Measurements from ENCODE around the gene NCKIPSD. TPM values are rescaled to one million over a fixed set of nuclear protein-coding genes. Genes with fewer than 3 reads are reported as not detected.

The NCKIPSD gene
- total RNA-seq, 2 donors from 2014 or later: 27.7 to 27.8 TPM

DNA sequence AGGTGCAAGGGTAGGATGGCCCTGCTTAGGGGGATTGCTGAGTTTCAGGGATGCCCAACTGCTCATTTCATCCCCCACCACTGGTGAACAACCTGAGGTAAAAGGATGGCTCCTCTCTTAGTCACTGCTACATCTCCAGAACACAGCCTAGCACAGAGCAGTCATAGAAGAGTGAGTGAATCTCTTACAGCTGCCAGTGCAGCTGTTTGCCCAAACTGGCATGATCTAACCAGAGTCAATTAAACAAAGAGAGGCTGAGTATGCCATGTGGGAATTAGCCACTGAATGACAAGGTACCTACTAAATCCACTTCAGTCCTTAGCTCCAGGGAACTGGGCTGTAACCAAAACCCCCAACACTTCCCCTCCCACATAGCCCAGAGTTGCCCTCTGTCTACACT is 6.8 kb upstream of the NCKIPSD start:
- Mint-ChIP-seq H3K9me3 (no peaks in the 10 kb centered on the region), H3K36me3 (ENCODE audit: insufficient read depth in 2 of 2) (peaks cover 4 to 20% of the 10 kb centered on the region in 2 donors), H3K27ac (no peak overlapping the region), H3K4me1 (ENCODE audit: low read depth) (no peaks in the 10 kb centered on the region), H3K4me3 (no peak overlapping the region), H3K27me3 (ENCODE audit: low read depth) (no peaks in the 10 kb centered on the region)
- DNase-seq (no peak), ATAC-seq (replicated peaks in 1 of 2) (no peak)

DNA sequence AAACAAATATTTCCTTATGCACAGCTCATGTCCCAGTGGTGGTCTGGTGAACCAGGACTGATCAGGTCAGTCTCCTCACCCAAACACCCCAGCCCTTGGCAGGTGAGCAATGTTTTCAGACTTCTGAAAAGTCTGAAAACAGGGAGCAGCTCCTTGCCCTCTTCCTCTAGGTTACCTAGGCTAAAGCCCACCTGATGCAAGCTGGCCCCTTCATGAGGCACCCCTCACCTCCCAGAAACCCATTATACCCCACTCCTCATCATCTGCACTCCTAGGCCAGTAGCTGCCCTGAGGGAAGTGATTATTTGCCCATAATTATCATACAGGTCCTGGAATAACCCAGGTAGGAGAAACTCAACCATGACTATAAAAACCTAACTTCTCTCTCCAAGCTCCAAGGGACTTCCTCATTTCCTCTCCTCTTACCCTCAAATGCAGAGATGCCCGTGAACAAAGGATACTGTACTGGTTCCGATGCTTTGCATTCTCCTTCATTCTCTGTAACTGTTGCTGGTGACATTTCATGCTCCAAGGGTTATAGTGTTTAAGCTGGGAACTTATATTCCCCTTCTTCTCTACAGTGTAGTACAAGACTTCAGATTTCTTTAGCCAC is 5.2 kb upstream of the NCKIPSD start:
- H3K36me3 Mint-ChIP-seq (ENCODE audit: insufficient read depth in 2 of 2): peaks cover 4 to 19% of the 10 kb centered on the region in 2 donors
- no peaks in the 10 kb centered on the region for H3K27me3 Mint-ChIP-seq (ENCODE audit: low read depth)
- peak overlapping the region; percentile 57 for H3K27ac Mint-ChIP-seq
- H3K4me1 Mint-ChIP-seq (ENCODE audit: low read depth): peaks cover 9% of the 10 kb centered on the region
- no peak overlapping the region for H3K4me3 Mint-ChIP-seq
- DNase-seq (no peak), ATAC-seq (replicated peaks in 1 of 2) (no peak)
- H3K9me3 Mint-ChIP-seq: no peaks in the 10 kb centered on the region

DNA sequence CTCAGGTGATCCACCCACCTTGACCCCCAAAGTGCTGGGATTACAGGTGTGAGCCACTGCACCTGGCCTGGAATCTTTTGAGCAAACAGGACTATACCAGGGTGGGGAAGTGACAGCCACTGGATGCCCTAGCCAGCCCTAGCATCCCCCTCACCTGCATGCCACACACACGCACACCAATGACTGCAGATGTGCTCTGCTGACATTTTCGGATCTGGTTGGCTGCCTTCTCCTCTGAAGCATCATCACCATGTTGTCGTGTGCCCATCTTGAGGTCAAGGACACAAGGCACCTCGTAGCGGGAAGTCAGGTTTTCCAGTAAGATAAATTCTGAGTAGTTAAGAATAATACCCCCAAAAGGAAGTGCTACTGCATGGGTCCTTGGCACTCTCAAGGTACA is 3.7 kb upstream of the NCKIPSD start:
- Mint-ChIP-seq H3K4me1 (ENCODE audit: low read depth) (peaks cover 18% of the 10 kb centered on the region), H3K9me3 (no peaks in the 10 kb centered on the region), H3K4me3 (no peak overlapping the region), H3K36me3 (ENCODE audit: insufficient read depth in 2 of 2) (peaks cover 6 to 12% of the 10 kb centered on the region in 2 donors), H3K27me3 (ENCODE audit: low read depth) (no peaks in the 10 kb centered on the region), H3K27ac (no peak overlapping the region)
- no peak for ATAC-seq (replicated peaks in 1 of 2)
- no peak for DNase-seq

DNA sequence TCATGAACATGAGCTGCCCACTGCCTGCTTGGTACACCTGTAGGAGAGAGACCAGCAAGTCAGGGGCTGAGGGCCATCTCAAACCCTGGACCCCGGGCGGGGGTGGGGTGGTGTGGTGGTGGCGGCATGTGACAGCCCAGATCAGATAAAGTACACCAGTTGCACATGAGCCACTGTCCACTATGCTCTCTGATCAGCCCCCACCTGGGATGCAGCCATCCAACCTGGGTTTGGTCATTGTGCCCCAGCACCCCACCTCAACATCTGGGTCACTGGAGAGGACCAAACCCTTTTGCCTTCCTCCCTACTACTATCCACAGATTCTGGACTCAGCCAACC is 3.0 kb upstream of the NCKIPSD start:
- no peaks in the 10 kb centered on the region for H3K27me3 Mint-ChIP-seq (ENCODE audit: low read depth)
- no peaks in the 10 kb centered on the region for H3K9me3 Mint-ChIP-seq
- peaks cover 6 to 12% of the 10 kb centered on the region in 2 donors for H3K36me3 Mint-ChIP-seq (ENCODE audit: insufficient read depth in 2 of 2)
- no peak overlapping the region for H3K27ac Mint-ChIP-seq
- no peak for DNase-seq
- no peak for ATAC-seq (replicated peaks in 1 of 2)
- peaks cover 25% of the 10 kb centered on the region for H3K4me1 Mint-ChIP-seq (ENCODE audit: low read depth)
- H3K4me3 Mint-ChIP-seq: no peak overlapping the region

DNA sequence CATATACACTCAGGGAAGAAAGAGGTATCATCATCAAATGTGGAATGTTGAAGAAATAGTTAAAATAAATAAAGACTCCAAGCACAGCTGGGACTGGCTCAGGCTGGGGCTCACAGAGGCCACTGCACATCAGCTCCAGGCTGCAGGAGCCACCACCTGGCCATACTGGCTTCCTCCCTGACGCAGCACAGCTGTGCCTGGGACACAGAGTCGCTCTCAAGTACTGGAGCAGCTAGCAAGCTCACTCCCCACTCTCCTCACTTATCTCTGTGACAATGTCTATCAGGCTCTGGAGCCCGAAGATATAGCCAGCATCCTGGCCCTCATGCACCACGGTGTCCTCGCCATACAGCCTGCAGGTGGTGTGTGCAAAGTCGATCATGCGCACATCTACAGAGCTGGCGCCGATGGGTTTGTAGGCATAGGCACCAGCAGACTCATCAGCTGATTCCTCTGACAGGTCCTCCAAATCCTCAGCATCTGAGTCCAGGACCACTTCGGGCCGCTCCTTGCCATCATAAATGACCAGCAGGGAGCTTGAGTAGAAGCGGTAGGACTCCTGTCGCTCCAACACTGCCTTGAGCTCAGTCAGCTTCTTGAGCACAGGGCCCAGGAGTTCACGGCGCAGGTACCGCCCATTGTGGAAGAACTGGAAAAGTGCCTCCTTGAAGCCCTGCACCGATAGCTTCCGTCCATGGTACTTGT is 2.5 kb upstream of the NCKIPSD start:
- no peaks in the 10 kb centered on the region for H3K9me3 Mint-ChIP-seq
- ATAC-seq (replicated peaks in 1 of 2): no peak
- H3K36me3 Mint-ChIP-seq (ENCODE audit: insufficient read depth in 2 of 2): peaks cover 6 to 12% of the 10 kb centered on the region in 2 donors

DNA sequence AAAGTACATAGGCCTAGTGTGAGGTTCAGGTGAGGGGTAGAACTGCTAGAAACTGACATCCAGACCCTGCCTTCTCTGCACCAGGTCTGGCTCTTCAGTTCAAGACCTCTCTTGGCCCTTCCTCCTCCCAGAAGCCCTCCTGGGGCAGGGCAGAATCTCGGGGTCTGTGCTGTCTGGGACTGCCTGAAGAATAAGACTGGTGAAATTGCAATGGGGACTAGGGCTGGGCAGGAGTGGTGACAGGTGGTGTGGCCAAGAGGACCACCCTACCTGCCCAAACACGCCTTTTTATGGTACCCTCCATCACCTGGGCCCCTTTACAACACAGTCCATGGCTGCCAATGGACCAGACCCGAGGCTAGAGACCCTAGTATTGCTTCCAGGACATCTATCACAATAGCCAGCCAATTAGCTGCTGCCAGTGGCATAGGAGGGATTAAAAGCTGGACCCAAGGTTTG is 1.5 kb upstream of the NCKIPSD start:
- Mint-ChIP-seq H3K27me3 (ENCODE audit: low read depth) (no peaks in the 10 kb centered on the region), H3K4me3 (no peak overlapping the region), H3K27ac (no peak overlapping the region), H3K4me1 (ENCODE audit: low read depth) (peaks cover 28% of the 10 kb centered on the region), H3K36me3 (ENCODE audit: insufficient read depth in 2 of 2) (peaks cover 2 to 8% of the 10 kb centered on the region in 2 donors), H3K9me3 (no peaks in the 10 kb centered on the region)
- no peak for ATAC-seq (replicated peaks in 1 of 2)
- DNase-seq: no peak

More for the DNA sequence above, 2.5 kb upstream of the NCKIPSD start:
- no peaks in the 10 kb centered on the region for H3K27me3 Mint-ChIP-seq (ENCODE audit: low read depth)
- peaks cover 28% of the 10 kb centered on the region for H3K4me1 Mint-ChIP-seq (ENCODE audit: low read depth)
- no peak overlapping the region for H3K4me3 Mint-ChIP-seq
- DNase-seq: no peak
- no peak overlapping the region for H3K27ac Mint-ChIP-seq

DNA sequence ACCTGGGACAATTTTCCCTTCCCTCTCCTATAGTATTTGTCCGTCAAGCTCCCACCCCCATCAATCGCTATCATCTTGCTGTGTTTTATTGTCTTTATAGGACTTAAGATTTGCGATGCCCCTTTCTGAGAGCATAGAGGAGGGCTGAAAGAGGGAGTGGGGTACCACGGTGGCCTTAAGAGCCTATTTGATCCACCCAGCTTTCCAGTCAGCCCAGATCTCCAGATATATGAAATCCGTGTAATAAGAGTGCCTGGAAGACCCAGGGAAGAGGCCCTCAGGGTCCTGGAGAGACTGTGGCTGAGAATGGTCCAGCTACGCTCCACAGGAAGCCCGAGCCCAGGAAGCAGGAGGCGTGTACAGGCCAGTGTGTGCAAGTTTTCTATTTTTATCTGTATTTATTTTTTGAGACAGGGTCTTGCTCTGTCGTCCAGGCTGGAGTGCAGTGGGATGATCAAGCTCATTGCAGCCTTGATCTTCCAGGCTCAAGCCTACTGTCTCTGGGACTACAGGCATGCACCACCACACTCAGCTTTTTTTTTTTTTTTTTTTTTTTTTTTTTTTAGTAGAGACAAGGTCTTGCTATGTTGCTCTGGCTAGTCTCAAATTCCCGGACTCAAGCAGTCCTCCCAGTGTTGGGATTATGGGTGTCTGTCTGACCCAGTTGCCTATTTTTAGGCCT is 964 bp upstream of the NCKIPSD start:
- Mint-ChIP-seq H3K9me3 (no peaks in the 10 kb centered on the region), H3K4me3 (peak overlapping the region; percentile 90), H3K27me3 (ENCODE audit: low read depth) (no peaks in the 10 kb centered on the region), H3K27ac (peak overlapping the region; percentile 1), H3K36me3 (ENCODE audit: insufficient read depth in 2 of 2) (peaks cover 2 to 8% of the 10 kb centered on the region in 2 donors), H3K4me1 (ENCODE audit: low read depth) (peaks cover 28% of the 10 kb centered on the region)
- DNase-seq (no peak), ATAC-seq (replicated peaks in 1 of 2) (no peak)

DNA sequence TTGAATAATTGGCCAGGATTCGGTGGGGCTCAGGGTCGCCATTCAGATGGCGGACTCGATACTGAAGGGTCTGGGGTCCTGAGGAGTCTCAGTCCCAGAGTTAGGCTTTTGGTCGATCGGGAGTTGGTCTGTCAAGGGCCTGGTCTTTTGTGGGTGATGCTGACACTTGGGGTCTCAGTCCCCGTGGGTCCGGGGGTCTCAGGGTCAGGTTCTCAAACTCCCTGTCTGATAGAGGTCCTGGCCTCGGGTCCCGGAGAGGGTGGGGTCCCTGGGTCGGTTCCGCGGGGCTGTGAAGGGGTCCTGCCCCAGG is 467 bp downstream of the NCKIPSD start:
- ATAC-seq (replicated peaks in 1 of 2): no peak
- peak overlapping the region; percentile 54 for H3K27ac Mint-ChIP-seq
- peaks cover 28% of the 10 kb centered on the region for H3K4me1 Mint-ChIP-seq (ENCODE audit: low read depth)
- H3K4me3 Mint-ChIP-seq: peak overlapping the region; percentile 90
- no peak for DNase-seq
- H3K27me3 Mint-ChIP-seq (ENCODE audit: low read depth): no peaks in the 10 kb centered on the region
- no peaks in the 10 kb centered on the region for H3K9me3 Mint-ChIP-seq
- H3K36me3 Mint-ChIP-seq (ENCODE audit: insufficient read depth in 2 of 2): peaks cover 3 to 5% of the 10 kb centered on the region in 2 donors

DNA sequence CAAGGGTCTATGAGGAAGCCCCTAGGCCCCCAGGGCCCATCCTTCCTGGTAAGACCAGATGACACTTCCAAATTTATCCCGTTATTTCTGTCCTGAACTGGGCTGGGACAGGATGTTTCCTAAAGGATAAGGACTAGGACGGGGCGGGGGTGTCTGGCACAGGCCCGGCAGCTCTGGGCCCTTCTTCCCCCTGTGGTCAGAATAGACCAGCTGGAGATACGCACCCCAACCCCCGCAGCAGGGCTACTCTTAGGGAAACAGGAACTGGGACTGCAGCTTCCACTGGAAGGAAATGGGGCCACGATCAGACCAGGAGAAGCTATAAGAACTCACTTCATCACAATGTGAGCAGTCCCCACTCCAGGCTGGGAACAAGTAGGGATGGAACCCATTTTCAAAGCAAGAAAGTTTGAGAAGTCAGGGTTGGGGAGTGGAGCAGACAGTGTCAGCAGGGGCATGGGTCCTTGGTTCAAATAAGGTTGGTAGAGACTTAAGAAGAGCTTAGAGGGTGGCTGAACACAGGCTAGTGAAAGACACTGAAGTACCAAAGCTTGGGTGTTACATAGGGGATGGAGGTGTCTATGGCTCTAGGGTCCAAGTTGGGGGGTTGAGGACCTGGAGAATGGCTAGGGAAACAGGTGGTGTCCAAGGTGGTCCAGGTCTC is 1.1 kb downstream of the NCKIPSD start:
- H3K4me1 Mint-ChIP-seq (ENCODE audit: low read depth): peaks cover 28% of the 10 kb centered on the region
- peak overlapping the region; percentile 90 for H3K4me3 Mint-ChIP-seq
- no peaks in the 10 kb centered on the region for H3K27me3 Mint-ChIP-seq (ENCODE audit: low read depth)
- peak overlapping the region; percentile 93 for H3K27ac Mint-ChIP-seq
- DNase-seq (no peak), ATAC-seq (replicated peaks in 1 of 2) (no peak)
- H3K36me3 Mint-ChIP-seq (ENCODE audit: insufficient read depth in 2 of 2): peaks cover 1 to 5% of the 10 kb centered on the region in 2 donors
- no peaks in the 10 kb centered on the region for H3K9me3 Mint-ChIP-seq

DNA sequence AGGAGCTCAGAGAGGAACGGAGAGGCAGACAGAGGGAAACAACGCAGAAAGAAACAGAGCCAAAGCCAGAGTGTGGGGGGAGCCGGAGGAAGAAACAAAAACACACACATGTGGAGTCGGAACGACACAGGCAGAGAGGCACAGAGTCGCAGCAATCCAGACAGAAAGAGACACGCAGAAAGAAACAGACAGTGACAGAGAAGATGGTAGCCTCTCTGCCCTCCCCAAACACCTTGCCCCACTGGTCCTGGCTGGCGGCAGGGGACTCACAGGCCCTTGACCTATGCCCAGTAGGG is 1.7 kb downstream of the NCKIPSD start:
- ATAC-seq (replicated peaks in 1 of 2) (no peak), DNase-seq (no peak)
- Mint-ChIP-seq H3K27me3 (ENCODE audit: low read depth) (no peaks in the 10 kb centered on the region), H3K27ac (no peak overlapping the region), H3K9me3 (no peaks in the 10 kb centered on the region), H3K4me3 (peak overlapping the region; percentile 55 to 90), H3K36me3 (ENCODE audit: insufficient read depth in 2 of 2) (peaks cover 1 to 5% of the 10 kb centered on the region in 2 donors), H3K4me1 (ENCODE audit: low read depth) (peaks cover 28% of the 10 kb centered on the region)

DNA sequence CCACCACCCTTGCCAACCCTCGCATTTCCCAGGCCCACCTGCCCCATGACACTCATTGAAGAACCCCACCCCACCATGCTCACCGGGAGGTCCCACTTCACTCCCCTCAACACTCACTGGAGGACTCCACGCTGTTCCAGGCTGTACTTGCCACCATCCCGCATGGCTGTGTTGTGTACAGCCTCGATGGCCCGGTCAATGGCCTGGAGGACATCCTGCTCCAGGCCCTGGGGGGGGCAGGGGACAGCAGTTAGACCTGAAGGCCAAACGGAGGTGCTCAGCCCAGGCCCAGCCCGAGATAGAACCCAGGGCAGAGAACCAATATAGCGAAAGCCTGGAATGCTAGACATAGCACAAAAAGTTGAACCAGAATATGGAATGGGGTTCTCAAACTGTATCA is 2.9 kb downstream of the NCKIPSD start:
- H3K27ac Mint-ChIP-seq: no peak overlapping the region
- H3K4me1 Mint-ChIP-seq (ENCODE audit: low read depth): peaks cover 28% of the 10 kb centered on the region
- H3K36me3 Mint-ChIP-seq (ENCODE audit: insufficient read depth in 2 of 2): peaks cover 5% of the 10 kb centered on the region in 2 donors
- no peaks in the 10 kb centered on the region for H3K27me3 Mint-ChIP-seq (ENCODE audit: low read depth)
- no peak for ATAC-seq (replicated peaks in 1 of 2)
- H3K4me3 Mint-ChIP-seq: no peak overlapping the region
- no peaks in the 10 kb centered on the region for H3K9me3 Mint-ChIP-seq
- DNase-seq: no peak

DNA sequence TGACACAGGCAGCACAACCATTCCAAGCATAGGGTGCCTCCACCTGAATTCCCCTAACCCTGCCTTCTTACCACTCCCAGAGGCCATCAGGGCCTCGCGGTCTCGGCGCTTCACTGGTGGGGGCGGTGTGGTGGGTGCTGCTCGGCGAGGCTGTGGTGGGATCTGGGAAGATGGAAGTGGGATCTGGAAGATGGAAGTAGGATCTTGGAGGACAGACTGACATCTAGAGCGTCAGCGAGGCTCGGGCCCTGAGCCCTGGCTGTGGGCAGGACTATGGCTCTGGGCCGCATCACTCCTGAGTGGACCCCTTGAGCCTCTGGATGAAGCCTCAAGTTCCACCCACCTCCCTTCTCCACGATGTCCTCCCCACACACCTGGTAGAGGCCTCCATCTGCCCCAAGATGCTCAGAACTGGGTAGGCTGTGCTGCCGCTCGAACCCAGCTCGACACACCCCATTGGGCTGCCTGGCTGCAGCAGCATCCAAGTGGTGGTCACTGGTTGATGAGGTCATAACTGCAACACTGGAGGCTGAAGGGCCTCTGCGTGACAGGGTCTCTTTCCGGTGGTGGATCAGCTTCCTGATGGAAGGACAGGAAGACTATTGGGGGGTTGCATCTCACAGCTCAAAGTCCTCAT is 3.6 kb downstream of the NCKIPSD start:
- Mint-ChIP-seq H3K4me3 (no peak overlapping the region), H3K27me3 (ENCODE audit: low read depth) (no peaks in the 10 kb centered on the region), H3K36me3 (ENCODE audit: insufficient read depth in 2 of 2) (peaks cover 5% of the 10 kb centered on the region in 2 donors), H3K9me3 (no peaks in the 10 kb centered on the region), H3K27ac (no peak overlapping the region), H3K4me1 (ENCODE audit: low read depth) (peaks cover 28% of the 10 kb centered on the region)
- DNase-seq: no peak
- no peak for ATAC-seq (replicated peaks in 1 of 2)

DNA sequence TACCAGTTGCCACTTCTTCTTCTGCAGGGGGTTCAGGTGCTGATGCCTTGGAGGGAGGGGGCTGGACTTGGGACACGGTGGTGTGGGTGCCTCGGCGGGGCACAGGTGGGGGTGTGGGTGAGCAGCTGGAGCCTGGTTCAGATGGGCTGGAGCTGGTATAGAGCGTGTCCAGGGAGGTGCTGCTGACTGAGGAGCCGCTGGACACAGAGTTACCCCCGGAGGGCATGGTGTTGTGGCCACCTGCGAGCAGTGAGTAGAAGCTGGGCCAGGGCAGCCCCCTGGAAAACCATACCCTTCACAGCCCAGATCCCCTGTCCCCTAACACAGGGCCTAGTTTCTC is 4.2 kb downstream of the NCKIPSD start:
- Mint-ChIP-seq H3K36me3 (ENCODE audit: insufficient read depth in 2 of 2) (peaks cover 5% of the 10 kb centered on the region in 2 donors), H3K27ac (no peak overlapping the region), H3K27me3 (ENCODE audit: low read depth) (no peaks in the 10 kb centered on the region), H3K4me1 (ENCODE audit: low read depth) (peaks cover 25% of the 10 kb centered on the region), H3K9me3 (no peaks in the 10 kb centered on the region), H3K4me3 (no peak overlapping the region)
- ATAC-seq (replicated peaks in 1 of 2) (no peak), DNase-seq (no peak)

Measured in activated T-cell treated with anti-CD3 and anti-CD28 coated beads, Interleukin-2, amount 50 U/mL, for 72 hours (primary cell).